HTR-8/SVneo (cell line): ENCODE data around the gene CLIP4.

Experiments
- DNase-seq: peaks from one replicate; pipeline ENCODE4 v3.0.0; 2011; ENCODE audit warnings: low spot score, mixed read lengths; ENCODE audit not compliant: insufficient read length
- FAIRE-seq: peaks from 2 replicates; lab custom pipeline; 2011; peaks lifted over from hg19 to GRCh38; lab: Jason Lieb, UNC

Gene CLIP4

GRCh38 chr2:29129586-29130281, 14.5 kb downstream of the CLIP4 start:
- DNase-seq: no peak
- no peak for FAIRE-seq

- FAIRE-seq (peak; percentile 92), DNase-seq (no peak)
These were observed 15.1 kb downstream of the CLIP4 start for GRCh38 chr2:29130295-29130694.

GRCh38 chr2:29134933-29135332, 19.7 kb downstream of the CLIP4 start:
- DNase-seq: no peak
- no peak for FAIRE-seq

DNA sequence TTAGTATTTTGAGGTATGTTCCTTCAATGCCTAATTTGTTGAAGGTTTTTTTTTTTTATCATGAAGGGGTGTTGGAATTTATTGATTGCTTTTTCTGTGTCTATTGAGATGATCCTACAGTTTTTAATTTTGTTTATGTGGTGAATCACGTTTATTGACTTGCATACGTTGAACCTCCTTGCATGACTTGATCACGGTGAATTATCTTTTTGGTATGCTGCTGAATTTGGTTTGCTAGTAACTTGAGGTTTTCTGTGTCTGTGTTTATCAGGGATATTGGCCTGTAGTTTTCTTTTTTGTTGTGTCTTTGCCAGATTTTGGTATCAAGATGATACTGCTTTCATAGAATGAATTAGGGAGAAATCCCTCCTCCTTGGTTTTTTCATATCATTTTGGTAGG, 23.9 kb downstream of the CLIP4 start:
- FAIRE-seq (peak; percentile 70), DNase-seq (no peak)

DNA sequence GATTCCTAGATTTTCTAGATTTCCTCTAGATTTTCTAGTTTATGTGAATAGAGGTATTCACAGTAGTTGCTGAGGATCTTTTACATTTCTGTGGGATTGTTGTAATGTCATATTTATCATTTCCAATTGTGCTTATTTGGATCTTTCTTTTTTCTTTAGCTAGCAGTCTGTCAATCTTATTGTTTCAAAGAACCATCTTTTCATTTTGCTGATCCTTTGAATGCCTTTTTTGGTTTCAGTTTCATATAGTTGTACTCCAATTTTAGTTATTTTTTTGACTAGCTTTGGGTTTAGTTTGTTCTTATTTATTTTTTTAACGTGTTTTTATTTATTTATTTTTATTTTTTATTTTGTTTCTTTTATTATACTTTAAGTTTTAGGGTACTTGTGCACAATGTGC, 24.5 kb downstream of the CLIP4 start:
- DNase-seq (no peak), FAIRE-seq (no peak)

GRCh38 chr2:29143657-29144056, 28.4 kb downstream of the CLIP4 start:
- DNase-seq: no peak
- FAIRE-seq: peak; percentile 20

GRCh38 chr2:29146197-29146596, 31.0 kb downstream of the CLIP4 start:
- no peak for DNase-seq
- FAIRE-seq: no peak

GRCh38 chr2:29147963-29148362, 32.7 kb downstream of the CLIP4 start:
- no peak for DNase-seq
- no peak for FAIRE-seq

- FAIRE-seq (no peak), DNase-seq (no peak)
These were observed 39.4 kb downstream of the CLIP4 start for GRCh38 chr2:29154610-29155009.

GRCh38 chr2:29155578-29155977, 40.4 kb downstream of the CLIP4 start:
- FAIRE-seq (no peak), DNase-seq (no peak)

- FAIRE-seq (no peak), DNase-seq (no peak)
These were observed 41.9 kb downstream of the CLIP4 start for GRCh38 chr2:29157131-29157530.

DNA sequence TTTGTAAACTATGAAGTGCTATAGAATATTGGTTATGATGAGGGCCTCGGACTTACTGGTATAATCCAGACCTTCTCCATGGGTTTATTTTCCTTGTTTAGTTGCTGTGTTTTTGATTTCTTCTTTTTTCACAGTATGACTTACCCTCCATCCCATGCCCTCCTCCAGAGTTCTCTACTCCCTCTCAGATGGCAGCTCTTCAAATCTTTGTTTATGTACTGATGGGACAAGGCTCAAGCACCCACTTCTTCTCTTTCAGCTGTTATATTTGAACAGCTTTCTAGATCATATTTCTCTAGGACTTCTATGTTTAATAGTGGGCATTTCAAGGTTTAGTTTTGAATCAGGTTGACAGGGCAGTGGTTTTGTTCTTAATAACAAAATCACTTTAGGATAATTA, 43.9 kb downstream of the CLIP4 start:
- FAIRE-seq (no peak), DNase-seq (no peak)

- FAIRE-seq (no peak), DNase-seq (no peak)
These were observed 45.0 kb downstream of the CLIP4 start for GRCh38 chr2:29160184-29160583.

DNA sequence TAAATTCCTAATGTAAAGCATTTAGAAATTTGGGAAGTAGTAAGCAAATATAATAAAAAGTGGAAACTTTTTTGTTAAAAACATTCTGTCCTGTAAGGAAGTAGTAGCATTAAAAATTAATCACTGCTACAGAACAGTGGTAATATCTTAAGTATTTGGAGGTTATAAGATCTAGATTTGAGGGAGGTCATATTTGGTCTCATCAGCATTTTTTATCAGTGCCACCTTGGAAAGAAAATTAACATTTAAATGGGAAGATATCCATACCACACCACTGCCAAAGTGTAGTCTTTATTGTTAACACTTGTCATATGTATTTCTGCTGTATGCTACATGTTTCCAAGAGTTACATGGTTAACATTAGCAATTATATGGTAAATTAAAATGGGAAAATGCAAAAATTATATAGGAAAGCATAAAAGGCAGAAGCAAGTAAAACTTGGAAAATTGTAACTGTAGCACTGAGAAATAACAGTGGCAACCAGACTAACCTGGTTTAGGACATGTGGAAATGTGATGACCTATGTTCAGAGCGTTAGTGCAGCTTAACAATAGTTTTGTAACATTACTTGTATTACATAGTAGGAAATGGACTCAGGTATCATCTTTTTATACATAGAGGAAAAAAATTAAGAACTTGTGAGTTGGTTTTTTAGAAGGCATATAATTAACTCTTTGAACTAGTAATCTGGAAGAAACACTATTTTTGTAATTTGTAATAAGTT, 47.2 kb downstream of the CLIP4 start:
- DNase-seq (no peak), FAIRE-seq (no peak)

GRCh38 chr2:29164091-29164846, 49.1 kb downstream of the CLIP4 start:
- DNase-seq (no peak), FAIRE-seq (no peak)

DNA sequence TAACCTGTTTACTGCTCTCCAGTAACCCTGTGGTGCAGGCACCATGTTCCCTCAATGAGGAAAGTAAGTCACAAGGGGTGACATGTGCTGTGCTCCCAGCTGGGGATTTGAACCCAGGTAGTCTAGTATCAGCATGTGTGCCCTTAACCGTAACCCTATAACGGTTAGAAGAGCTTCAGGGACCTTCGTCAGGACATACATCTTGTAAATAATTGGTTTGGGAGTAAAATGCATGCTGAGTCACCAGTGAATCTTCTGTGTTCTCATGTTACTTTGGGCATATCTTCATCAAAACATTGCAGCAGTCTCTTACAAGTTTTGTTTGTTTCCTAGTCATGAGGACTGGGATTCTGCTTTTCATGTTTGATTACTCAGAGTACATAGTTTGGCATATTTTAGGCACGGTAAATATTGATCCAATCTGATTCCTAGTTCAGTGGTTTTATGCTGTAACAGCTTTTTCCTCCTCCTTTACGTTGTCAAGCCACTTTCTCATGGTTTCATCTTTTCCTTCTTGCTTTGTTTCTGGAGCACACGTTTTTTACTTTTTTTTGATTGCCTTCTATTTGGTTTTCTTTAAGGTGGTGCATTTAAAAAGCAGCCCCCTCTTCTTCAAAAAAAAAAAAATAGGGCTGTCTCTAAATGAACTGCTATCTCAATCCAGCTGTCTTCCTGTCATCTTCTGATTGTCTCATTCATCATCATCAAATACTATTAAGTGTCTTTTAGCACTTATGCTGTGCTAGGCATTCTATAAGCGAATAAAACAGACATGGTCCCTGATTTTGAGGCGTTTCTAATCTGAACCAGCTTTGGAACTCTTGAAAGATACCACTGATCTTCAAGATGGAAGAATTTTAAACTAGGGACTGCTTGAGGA, 50.4 kb downstream of the CLIP4 start:
- DNase-seq: peak; percentile 44
- FAIRE-seq: peak; percentile 95

GRCh38 chr2:29166242-29167039, 51.2 kb downstream of the CLIP4 start:
- no peak for FAIRE-seq
- DNase-seq: no peak

DNA sequence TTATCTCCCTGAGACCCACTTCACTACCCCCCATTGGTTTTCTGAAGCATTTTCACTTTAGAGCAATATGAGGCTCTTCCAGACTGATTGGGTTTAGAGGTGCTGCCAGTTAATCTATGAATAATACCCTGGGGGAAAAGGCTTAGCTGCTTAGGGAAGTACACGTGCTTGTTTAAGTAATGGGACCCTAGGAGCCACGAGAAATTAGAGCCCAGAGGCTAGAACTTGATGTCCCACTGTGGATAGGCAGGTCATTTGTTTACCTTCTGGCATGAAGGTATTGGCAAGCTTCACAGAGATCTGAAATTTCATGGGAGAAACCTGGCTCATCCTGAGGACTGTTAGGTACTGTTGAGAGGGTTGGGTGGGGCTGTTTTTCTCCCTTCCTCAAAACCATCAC, 59.7 kb downstream of the CLIP4 start:
- FAIRE-seq: no peak
- no peak for DNase-seq

GRCh38 chr2:29175338-29175737, 60.1 kb downstream of the CLIP4 start:
- no peak for DNase-seq
- no peak for FAIRE-seq
